ENCODE data around the gene AK1.
A peak's percentile ranks its signal among the peaks of the same experiment; 100 is the strongest.

AK1 gene

DNA sequence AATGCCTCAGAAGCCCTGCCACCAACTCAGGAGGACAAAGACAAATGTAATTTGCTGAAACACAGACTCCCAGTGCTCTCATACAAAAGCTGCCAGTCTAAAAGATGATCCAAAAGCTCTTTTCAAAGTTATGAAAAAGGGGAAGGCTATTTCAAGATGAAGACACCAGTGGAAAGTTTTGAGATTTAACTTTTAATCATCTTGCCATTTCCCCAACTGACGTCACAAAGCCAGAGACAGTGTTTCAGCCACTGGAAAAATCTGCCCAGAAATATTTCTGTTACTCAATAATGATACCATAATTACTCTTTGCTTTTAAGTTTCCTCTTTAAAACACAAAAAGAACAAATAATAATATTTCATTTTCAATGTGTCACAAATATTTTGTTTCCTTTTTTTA, 43.9 kb downstream of the AK1 start:
- DNase-seq (ENCODE audit: low read depth), result no peak
- H3K4me3 ChIP-seq (ENCODE audit: low read depth, low read length), result no peak overlapping the region
- TF ChIP-seq, protein P1, sequence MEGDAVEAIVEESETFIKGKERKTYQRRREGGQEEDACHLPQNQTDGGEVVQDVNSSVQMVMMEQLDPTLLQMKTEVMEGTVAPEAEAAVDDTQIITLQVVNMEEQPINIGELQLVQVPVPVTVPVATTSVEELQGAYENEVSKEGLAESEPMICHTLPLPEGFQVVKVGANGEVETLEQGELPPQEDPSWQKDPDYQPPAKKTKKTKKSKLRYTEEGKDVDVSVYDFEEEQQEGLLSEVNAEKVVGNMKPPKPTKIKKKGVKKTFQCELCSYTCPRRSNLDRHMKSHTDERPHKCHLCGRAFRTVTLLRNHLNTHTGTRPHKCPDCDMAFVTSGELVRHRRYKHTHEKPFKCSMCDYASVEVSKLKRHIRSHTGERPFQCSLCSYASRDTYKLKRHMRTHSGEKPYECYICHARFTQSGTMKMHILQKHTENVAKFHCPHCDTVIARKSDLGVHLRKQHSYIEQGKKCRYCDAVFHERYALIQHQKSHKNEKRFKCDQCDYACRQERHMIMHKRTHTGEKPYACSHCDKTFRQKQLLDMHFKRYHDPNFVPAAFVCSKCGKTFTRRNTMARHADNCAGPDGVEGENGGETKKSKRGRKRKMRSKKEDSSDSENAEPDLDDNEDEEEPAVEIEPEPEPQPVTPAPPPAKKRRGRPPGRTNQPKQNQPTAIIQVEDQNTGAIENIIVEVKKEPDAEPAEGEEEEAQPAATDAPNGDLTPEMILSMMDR (IDR thresholded peaks at IDR 0.05; ENCODE audit: low read depth, low read length), result no peak
- TF ChIP-seq MYC (IDR thresholded peaks at IDR 0.05; ENCODE audit: low read depth, low read length) (no peak), POLR2A (IDR thresholded peaks at IDR 0.05; ENCODE audit: extremely low read depth, insufficient read length) (no peak)
- TF ChIP-seq, protein P2, sequence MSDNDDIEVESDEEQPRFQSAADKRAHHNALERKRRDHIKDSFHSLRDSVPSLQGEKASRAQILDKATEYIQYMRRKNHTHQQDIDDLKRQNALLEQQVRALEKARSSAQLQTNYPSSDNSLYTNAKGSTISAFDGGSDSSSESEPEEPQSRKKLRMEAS (IDR thresholded peaks at IDR 0.05; ENCODE audit: low read depth, low read length), result no peak

- TF ChIP-seq, protein P1 (IDR thresholded peaks at IDR 0.05; ENCODE audit: low read depth, low read length), result no peak
- TF ChIP-seq MYC (IDR thresholded peaks at IDR 0.05; ENCODE audit: low read depth, low read length), result no peak
- TF ChIP-seq POLR2A (IDR thresholded peaks at IDR 0.05; ENCODE audit: extremely low read depth, insufficient read length), result no peak
- TF ChIP-seq, protein P2 (IDR thresholded peaks at IDR 0.05; ENCODE audit: low read depth, low read length), result no peak
- no peak for DNase-seq (ENCODE audit: low read depth)
- no peak overlapping the region for H3K4me3 ChIP-seq (ENCODE audit: low read depth, low read length)
Measured at GRCh38 chr9:127832248-127832647, 45.2 kb downstream of the AK1 start.

- no peak overlapping the region for H3K4me3 ChIP-seq (ENCODE audit: low read depth, low read length)
- DNase-seq (ENCODE audit: low read depth), result no peak
- TF ChIP-seq MYC (IDR thresholded peaks at IDR 0.05; ENCODE audit: low read depth, low read length), result no peak
- TF ChIP-seq, protein P2 (IDR thresholded peaks at IDR 0.05; ENCODE audit: low read depth, low read length), result no peak
- TF ChIP-seq POLR2A (IDR thresholded peaks at IDR 0.05; ENCODE audit: extremely low read depth, insufficient read length), result no peak
- TF ChIP-seq, protein P1 (IDR thresholded peaks at IDR 0.05; ENCODE audit: low read depth, low read length), result no peak
Measured at GRCh38 chr9:127829205-127829906, 48.1 kb downstream of the AK1 start.

- DNase-seq (ENCODE audit: low read depth), result peak; percentile 50
- no peak for TF ChIP-seq MYC (IDR thresholded peaks at IDR 0.05; ENCODE audit: low read depth, low read length)
- TF ChIP-seq, protein P1 (IDR thresholded peaks at IDR 0.05; ENCODE audit: low read depth, low read length), result no peak
- TF ChIP-seq, protein P2 (IDR thresholded peaks at IDR 0.05; ENCODE audit: low read depth, low read length), result no peak
- no peak overlapping the region for H3K4me3 ChIP-seq (ENCODE audit: low read depth, low read length)
Measured at GRCh38 chr9:127828262-127829031, 49.0 kb downstream of the AK1 start.

DNA sequence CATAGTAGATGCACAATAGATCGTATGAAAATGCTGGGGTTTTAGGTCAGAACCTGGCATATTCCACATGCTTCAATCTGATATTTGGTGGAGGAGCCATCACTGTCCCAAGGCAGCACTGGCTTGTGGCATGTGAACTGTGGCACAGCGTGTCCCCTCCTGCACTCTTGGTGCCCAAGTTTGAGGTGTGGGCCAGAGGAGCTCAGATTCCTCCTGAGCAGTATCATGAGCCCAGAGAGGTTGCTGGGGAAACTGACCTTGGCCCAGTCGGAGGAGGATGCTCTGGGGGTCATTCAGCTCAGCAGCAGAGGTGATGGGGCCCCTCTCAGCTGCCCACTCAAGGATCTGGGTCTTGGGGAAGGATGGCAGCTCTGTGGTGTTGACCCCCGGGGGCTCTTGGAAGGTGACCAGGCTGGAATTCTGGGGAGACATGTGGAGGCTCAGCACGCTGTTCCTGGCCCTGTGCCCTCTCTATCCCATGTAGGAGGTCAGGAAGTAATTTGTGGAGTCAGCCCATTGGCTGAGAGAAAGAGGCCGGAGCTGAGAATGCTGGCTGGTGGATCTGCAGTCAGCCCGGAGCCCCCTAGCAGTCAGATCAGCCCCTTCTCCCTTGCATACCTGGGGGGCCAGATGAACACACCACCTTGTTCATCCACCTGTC, 51.1 kb downstream of the AK1 start:
- no peak for DNase-seq (ENCODE audit: low read depth)
- no peak overlapping the region for H3K4me3 ChIP-seq (ENCODE audit: low read depth, low read length)
- no peak for TF ChIP-seq MYC (IDR thresholded peaks at IDR 0.05; ENCODE audit: low read depth, low read length)
- TF ChIP-seq, protein P2 (IDR thresholded peaks at IDR 0.05; ENCODE audit: low read depth, low read length), result no peak
- TF ChIP-seq POLR2A (IDR thresholded peaks at IDR 0.05; ENCODE audit: extremely low read depth, insufficient read length), result no peak
- TF ChIP-seq, protein P1 (IDR thresholded peaks at IDR 0.05; ENCODE audit: low read depth, low read length), result no peak
